OCI-LY1 (cell line): ENCODE measurements around the gene RADX.

Experiments
- EZH2 ChIP-seq: fragments of 200-600 bp; sonication (generic), shearing (Covaris generic); IDR thresholded peaks from 2 replicates; pipeline ENCODE4 v1.8.0; 2017; ENCODE audit warnings: borderline replicate concordance, mixed run types, mild to moderate bottlenecking, antibody characterized with exemption, low read length, moderate library complexity, mixed read lengths
- TF ChIP-seq, protein P1 (sequence below): fragments of 200-600 bp; sonication (generic), shearing (Covaris generic); IDR thresholded peaks from 2 replicates; pipeline ENCODE4 v1.5.1; 2017; ENCODE audit warnings: mild to moderate bottlenecking, antibody characterized with exemption, low read length, moderate library complexity, mixed read lengths

DNA sequence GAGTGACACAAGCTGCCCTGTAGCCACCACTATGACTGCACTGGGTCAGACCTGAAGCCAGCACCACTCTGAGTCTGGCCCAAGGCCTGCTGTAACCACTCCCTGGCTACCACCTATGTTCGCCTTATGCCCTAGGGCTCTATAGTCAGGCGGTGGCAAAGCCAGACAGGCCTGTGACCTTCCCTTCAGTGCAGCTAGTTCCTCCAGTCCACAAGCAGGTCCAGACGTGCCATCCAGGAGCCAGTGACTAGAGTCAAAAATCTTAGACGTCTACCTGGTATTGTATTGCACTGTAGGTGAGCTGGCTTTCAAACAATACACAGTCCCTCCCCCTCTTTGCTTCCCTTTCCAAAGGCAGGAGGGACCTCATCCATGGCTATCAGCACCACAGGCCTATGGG is 60.7 kb downstream of the RADX start:
- TF ChIP-seq, protein P1, sequence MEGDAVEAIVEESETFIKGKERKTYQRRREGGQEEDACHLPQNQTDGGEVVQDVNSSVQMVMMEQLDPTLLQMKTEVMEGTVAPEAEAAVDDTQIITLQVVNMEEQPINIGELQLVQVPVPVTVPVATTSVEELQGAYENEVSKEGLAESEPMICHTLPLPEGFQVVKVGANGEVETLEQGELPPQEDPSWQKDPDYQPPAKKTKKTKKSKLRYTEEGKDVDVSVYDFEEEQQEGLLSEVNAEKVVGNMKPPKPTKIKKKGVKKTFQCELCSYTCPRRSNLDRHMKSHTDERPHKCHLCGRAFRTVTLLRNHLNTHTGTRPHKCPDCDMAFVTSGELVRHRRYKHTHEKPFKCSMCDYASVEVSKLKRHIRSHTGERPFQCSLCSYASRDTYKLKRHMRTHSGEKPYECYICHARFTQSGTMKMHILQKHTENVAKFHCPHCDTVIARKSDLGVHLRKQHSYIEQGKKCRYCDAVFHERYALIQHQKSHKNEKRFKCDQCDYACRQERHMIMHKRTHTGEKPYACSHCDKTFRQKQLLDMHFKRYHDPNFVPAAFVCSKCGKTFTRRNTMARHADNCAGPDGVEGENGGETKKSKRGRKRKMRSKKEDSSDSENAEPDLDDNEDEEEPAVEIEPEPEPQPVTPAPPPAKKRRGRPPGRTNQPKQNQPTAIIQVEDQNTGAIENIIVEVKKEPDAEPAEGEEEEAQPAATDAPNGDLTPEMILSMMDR = no peak
- TF ChIP-seq EZH2 = no peak
